ENCODE results near the gene SFRP2.

GRCh38 chr4:153787061-153787560, 1.8 kb downstream of the SFRP2 start:
- peak; percentile 6 for TF ChIP-seq EZH2phosphoT487 (IDR thresholded peaks at IDR 0.05)
- TF ChIP-seq CTCF (IDR thresholded peaks at IDR 0.05), result no peak
